GM12878 (cell line): ENCODE measurements around the gene MCC. TPM values are rescaled to one million over a fixed set of nuclear protein-coding genes. Genes with fewer than 3 reads are reported as not detected.

Source experiments
- ATAC-seq: fragments of 200-7000 bp; cut with Tn5 transposase; 3 replicates; pipeline ENCODE4 v1.9.1; 2020; ENCODE audit warnings: mild to moderate bottlenecking, moderate library complexity
- BruUV-seq: library from RNA; stranded (reverse); fragments of 400-500 nt; replicated peaks from 2 replicates; lab custom pipeline; 2021; lab: Mats Ljungman, UMichigan
- CTCF ChIA-PET: fragments of 300-600 bp; sonication (Branson Sonifier 250); formaldehyde crosslinking; extraction: SDS; loops from one replicate; lab custom pipeline; 2021; ENCODE audit warnings: inconsistent platforms; lab: Yijun Ruan, JAX
- POLR2A ChIA-PET: fragments of 350-600 bp; formaldehyde crosslinking; extraction: SDS; loops from one replicate; lab custom pipeline; 2021; ENCODE audit warnings: inconsistent platforms; lab: Charles Lee
- RAD21 ChIA-PET: fragments of 300-600 bp; sonication (Branson Sonifier 250); formaldehyde crosslinking; loops from one replicate; lab custom pipeline; 2023; ENCODE audit warnings: antibody characterized with exemption; ENCODE audit not compliant: unreplicated experiment; lab: Charles Lee
- SMC1A ChIA-PET: fragments of 300-600 bp; sonication (Branson Sonifier 250); formaldehyde crosslinking; loops from one replicate; lab custom pipeline; 2023; ENCODE audit not compliant: unreplicated experiment, uncharacterized antibody; lab: Charles Lee
- DNase-seq: peaks from one replicate; pipeline ENCODE4 v3.0.0-alpha.2; 2011; ENCODE audit warnings: low read depth, low spot score
- FAIRE-seq: peaks from 3 replicates; lab custom pipeline; 2011; peaks lifted over from hg19 to GRCh38; lab: Jason Lieb, UNC
- H2AFZ ChIP-seq: 2 replicates; pipeline ENCODE4 v1.6.0; 2011; ENCODE audit warnings: low read depth, low read length, control low read depth; ENCODE audit not compliant: control insufficient read depth
- H3K27ac ChIP-seq: 2 replicates; pipeline ENCODE4 v1.5.1; 2011; ENCODE audit warnings: control low read depth; ENCODE audit not compliant: control insufficient read depth, insufficient read depth
- H3K27me3 ChIP-seq, 2 experiments: replicated peaks in 1 of 2; 2 replicates each; pipeline versions ENCODE4 v1.6.0 to v1.6.1; 2011; ENCODE audit warnings: low read length in 1 of 2; ENCODE audit not compliant: control insufficient read depth in 2 of 2, insufficient read depth in 2 of 2
- H3K36me3 ChIP-seq, 2 experiments: 2 replicates each; pipeline ENCODE4 v1.5.1; 2011; ENCODE audit warnings: low read length in 1 of 2; ENCODE audit not compliant: control insufficient read depth in 2 of 2, insufficient read depth in 2 of 2
- H3K4me1 ChIP-seq: 2 replicates; pipeline ENCODE4 v1.6.1; 2011; ENCODE audit warnings: mild to moderate bottlenecking, low read length, moderate library complexity, mixed read lengths; ENCODE audit not compliant: control insufficient read depth, insufficient read depth
- H3K4me2 ChIP-seq: 2 replicates; pipeline ENCODE4 v1.6.0; 2011; ENCODE audit warnings: control low read depth; ENCODE audit not compliant: control insufficient read depth, insufficient read depth
- H3K4me3 ChIP-seq: fragments of 200-600 bp; sonication (generic); 2 replicates; pipeline ENCODE4 v1.5.1; 2016
- H3K79me2 ChIP-seq: 2 replicates; pipeline ENCODE4 v1.6.0; 2011; ENCODE audit warnings: low read length; ENCODE audit not compliant: control insufficient read depth, insufficient read depth
- H3K9ac ChIP-seq: 2 replicates; pipeline ENCODE4 v1.8.0; 2011; ENCODE audit warnings: low read length, control low read depth, mixed read lengths; ENCODE audit not compliant: control insufficient read depth, insufficient read depth
- H3K9me3 ChIP-seq: replicated peaks from 3 replicates; pipeline ENCODE4 v1.5.1; 2011; ENCODE audit warnings: mild to moderate bottlenecking, low read length; ENCODE audit not compliant: control insufficient read depth, insufficient read depth
- H4K20me1 ChIP-seq: 2 replicates; pipeline ENCODE4 v1.6.0; 2011; ENCODE audit not compliant: control insufficient read depth, insufficient read depth
- ATF7 ChIP-seq: fragments of 450-650 bp; IDR thresholded peaks from 2 replicates; pipeline ENCODE4 v1.6.1; 2016; ENCODE audit warnings: low read depth, mild to moderate bottlenecking
- CTCF ChIP-seq, 3 experiments: IDR thresholded peaks in 2 of 3; conservative IDR thresholded peaks in 1 of 3; 2 replicates each; pipeline ENCODE4 v1.5.1; 2011; ENCODE audit warnings: low read depth in 3 of 3, low read length in 3 of 3, mild to moderate bottlenecking in 3 of 3, control low read depth in 2 of 3, moderate library complexity in 2 of 3, inconsistent platforms in 1 of 3, mixed read lengths in 1 of 3; ENCODE audit not compliant: control insufficient read depth in 2 of 3, insufficient read depth in 1 of 3; ENCODE audit errors: extremely low read depth in 1 of 3
- HDAC2 ChIP-seq: fragments of 200-600 bp; sonication (generic); IDR thresholded peaks from 2 replicates; pipeline ENCODE4 v1.6.1; 2017
- NR2F1 ChIP-seq: fragments of 450-650 bp; conservative IDR thresholded peaks from 2 replicates; pipeline ENCODE4 v1.6.1; 2017; ENCODE audit warnings: mild to moderate bottlenecking
- PKNOX1 ChIP-seq: fragments of 450-650 bp; IDR thresholded peaks from 2 replicates; pipeline ENCODE4 v1.6.1; 2016; ENCODE audit warnings: mild to moderate bottlenecking
- RUNX3 ChIP-seq: IDR thresholded peaks from 2 replicates; pipeline ENCODE4 v1.6.1; 2012; ENCODE audit warnings: low read length, inconsistent platforms
- SUZ12 ChIP-seq: fragments of 200-600 bp; sonication (generic); IDR thresholded peaks from one replicate; pipeline ENCODE4 v1.6.1; 2018; ENCODE audit warnings: antibody characterized with exemption, mild to moderate bottlenecking; ENCODE audit not compliant: unreplicated experiment
- WGBS: methylation state at CpG from one replicate; pipeline ENCODE4 v1.1.6; 2016; ENCODE audit warnings: low lambda C conversion rate; ENCODE audit not compliant: insufficient replicate concordance, insufficient coverage; ENCODE audit errors: missing lambda C conversion rate; 5-methylcytosine and 5-hydroxymethylcytosine counted together
- in situ Hi-C: fragments of 300-500 bp; cut with MboI; formaldehyde crosslinking; loops from 9 replicates; pipeline ENCODE4 v1.14.3; 2018; ENCODE audit warnings: mixed read lengths
- intact Hi-C: fragments of 100-400 bp; cut with micrococcal nuclease; formaldehyde crosslinking; loops from one replicate; pipeline ENCODE4 v1.14.2; 2022; ENCODE audit not compliant: unreplicated experiment
- polyA plus RNA-seq, 11 experiments: library from polyadenylated mRNA; depleted of rRNA in 4 of 11; unstranded in 6 of 11; stranded (reverse) in 5 of 11; fragments of >200 nt; fragmentation: Nextera tagmentation in 4 of 11; fragmentation: Illumina TruSeq in 1 of 11; extraction: Ambion mirVana in 4 of 11; extraction: Trizol in 1 of 11; gene quantifications; 1 replicate in 1 of 11; 2 replicates in 10 of 11; pipeline versions ENCODE4 v1.2.1 to v1.2.3, GENCODE V29; 2011 to 2016; ENCODE audit warnings: inconsistent platforms in 2 of 11, missing spikeins in 2 of 11, low read depth in 1 of 11
- total RNA-seq, 4 experiments: library from RNA; depleted of rRNA in 3 of 4; stranded (reverse); fragments of >200 nt in 3 of 4; fragmentation: Illumina TruSeq in 1 of 4; extraction: Trizol in 1 of 4; gene quantifications; 2 replicates each; pipeline versions ENCODE4 v1.2.1 to v1.2.3, GENCODE V29; 2013 to 2021

Gene MCC
- total and polyA plus RNA-seq, 10 of the 15 experiments (the other 5 are each of a cell fraction or from before 2014, with no cell fraction given) = 0.03 to 0.86 (median 0.16) TPM

- SMC1A ChIA-PET = no interaction called here
- no peak overlapping the region for H3K27ac ChIP-seq
Measured at GRCh38 chr5:113193311-113193978, 294.8 kb downstream of the MCC start.

More at GRCh38 chr5:113193311-113193978, 294.8 kb downstream of the MCC start:
- Histone ChIP-seq H3K9me3 (no peaks in the 10 kb centered on the region; the same call in 2 of the 3 replicates), H3K9ac (no peak overlapping the region), H3K4me2 (no peak overlapping the region), H3K79me2 (no peaks in the 10 kb centered on the region), H3K4me1 (no peaks in the 10 kb centered on the region), H4K20me1 (no peaks in the 10 kb centered on the region), H2AFZ (no peak overlapping the region), H3K36me3 (no peaks in the 10 kb centered on the region), H3K4me3 (no peak overlapping the region), H3K27me3 (no peaks in the 10 kb centered on the region)
- DNase-seq (no peak), FAIRE-seq (no peak), ATAC-seq (no peak)
- intact Hi-C loops = no loop called here
- POLR2A ChIA-PET = interaction anchor here (0.5 to 0.6 kb wide), 2 partner anchors 8 to 360 kb away, joined by 3 to 7 read pairs; no protein-coding TSS in a partner anchor
- CTCF ChIA-PET = interaction anchor here (0.7 kb wide), 1 partner anchor 55 kb away, joined by 3 read pairs; no protein-coding TSS in a partner anchor
- RAD21 ChIA-PET = no interaction called here
- TF ChIP-seq PKNOX1 (no peak), NR2F1 (no peak), CTCF (IDR thresholded peaks at IDR 0.05 in 2 of 3, conservative IDR thresholded peaks at IDR 0.05 in 1 of 3; ENCODE audit: control insufficient read depth in 2 of 3, extremely low read depth in 1 of 3, insufficient read depth in 1 of 3, low read depth in 3 of 3, low read length in 3 of 3) (no peak), HDAC2 (no peak), RUNX3 (no peak), ATF7 (no peak), SUZ12 (no peak)
- in situ Hi-C loops = no loop called here
- WGBS = 68% methylated on average over 5 of the region's 5 CpGs
- no TSS peak for BruUV-seq
